Kidney (tissue), 22 donors: ENCODE measurements around the gene C9orf50. TPM values are rescaled to one million over a fixed set of nuclear protein-coding genes. Genes with fewer than 3 reads are reported as not detected.

Experiments used
- DNase-seq, 5 donors: peaks; one replicate each; pipeline ENCODE4 v3.0.0-alpha.2; 2013 to 2020
- FAIRE-seq: peaks from 2 replicates; lab custom pipeline; 2012; peaks lifted over from hg19 to GRCh38; lab: Jason Lieb, UNC
- H3K27ac ChIP-seq, 2 donors: one replicate each; pipeline ENCODE4 v1.7.0; 2013; ENCODE audit warnings: low read depth in 2 of 2, low read length in 2 of 2, inconsistent platforms in 1 of 2
- H3K27me3 ChIP-seq: one replicate; pipeline ENCODE4 v1.7.1; 2013; ENCODE audit warnings: low read length, inconsistent platforms; ENCODE audit not compliant: control insufficient read depth, insufficient read depth
- H3K36me3 ChIP-seq, 3 donors: one replicate each; pipeline versions ENCODE4 v1.7.0 to v1.7.1; 2013; ENCODE audit warnings: low read length in 3 of 3, control low read depth in 1 of 3, inconsistent platforms in 1 of 3; ENCODE audit not compliant: insufficient read depth in 3 of 3, control insufficient read depth in 2 of 3
- H3K4me1 ChIP-seq, 3 donors: one replicate each; pipeline versions ENCODE4 v1.7.0 to v1.7.1; 2013; ENCODE audit warnings: low read length in 3 of 3, inconsistent platforms in 1 of 3, low read depth in 1 of 3; ENCODE audit not compliant: control insufficient read depth in 2 of 3, insufficient read depth in 2 of 3
- H3K4me3 ChIP-seq, 3 donors: one replicate each; pipeline versions ENCODE4 v1.7.0 to v1.8.1; 2013; ENCODE audit warnings: low read length in 3 of 3, control low read depth in 1 of 3, inconsistent platforms in 1 of 3
- H3K9ac ChIP-seq, 3 donors: one replicate each; pipeline versions ENCODE4 v1.7.0 to v1.7.1; 2013; ENCODE audit warnings: low read length in 3 of 3, control low read depth in 1 of 3, inconsistent platforms in 1 of 3
- H3K9me3 ChIP-seq, 3 donors: one replicate each; pipeline versions ENCODE4 v1.7.0 to v1.7.1; 2013; ENCODE audit warnings: low read length in 3 of 3, control low read depth in 1 of 3, inconsistent platforms in 1 of 3; ENCODE audit not compliant: control insufficient read depth in 2 of 3, insufficient read depth in 1 of 3
- intact Hi-C: fragments of 100-400 bp; cut with DNase I; formaldehyde crosslinking; loops from one replicate; pipeline ENCODE4 v1.11.1; 2022
- long read RNA-seq, 10 donors: library from polyadenylated mRNA in 1 of 10; unstranded in 1 of 10; transcript quantifications; one replicate each; pipeline ENCODE4 v2.0.0 and lab custom pipeline, GENCODE V29; 2021 to 2026
- polyA plus RNA-seq: library from polyadenylated mRNA; stranded (reverse); fragments of 350-450 nt; fragmentation: Illumina TruSeq; extraction: RNeasy Lipid Tissue Mini Kit (QIAGEN cat#74804); gene quantifications from one replicate; pipeline ENCODE4 v1.2.3, GENCODE V29; 2014; ENCODE audit warnings: low read depth, low replicate concordance; ENCODE audit not compliant: insufficient read depth
- total RNA-seq: library from RNA; stranded (reverse); fragmentation: NEBNext Ultra II Directional; extraction: Animal tissue kit (Norgen Biotek cat#: 25700); gene quantifications from one replicate; pipeline ENCODE4 v1.2.1, GENCODE V29; 2021
- TF ChIP-seq, protein P1 (sequence below): IDR thresholded peaks from 3 replicates; pipeline ENCODE4 v1.5.1; 2012; ENCODE audit warnings: mild to moderate bottlenecking, moderate library complexity, borderline replicate concordance; ENCODE audit not compliant: insufficient read depth; ENCODE audit errors: extremely low read depth
- donor health status: control.
- donor health status: control.
- donor health status: control.
- donor health status: control.
- donor health status: control.
- donor health status: DM: yes; HTN: yes; CAD: no.
- donor health status: Normal renal cell carcinoma (clear cell type).

Gene C9orf50
- total RNA-seq (1.1 TPM), polyA plus RNA-seq (2.8 TPM)
- long read RNA-seq, donor 1 = 0 reads
- long read RNA-seq, donor 2 = 0 reads
- long read RNA-seq, donor 3, partial matches to known transcripts = 17 of 24 reads
- long read RNA-seq, donor 3, other reads (novel, unspliced or antisense) = 7 of 24 reads
- long read RNA-seq, donor 4, partial matches to known transcripts = 0 of 1 reads
- long read RNA-seq, donor 4, other reads (novel, unspliced or antisense) = 0 of 1 reads
- long read RNA-seq, donor 5 = 0 reads
- long read RNA-seq, donor 6 = 0 reads
- long read RNA-seq, donor 7, partial matches to known transcripts = 1 of 1 reads
- long read RNA-seq, donor 7, other reads (novel, unspliced or antisense) = 0 of 1 reads
- long read RNA-seq, donor 8 = 0 reads
- long read RNA-seq, donor 9 = 0 reads
- long read RNA-seq, donor 10, partial matches to known transcripts = 52 of 52 reads
- long read RNA-seq, donor 10, other reads (novel, unspliced or antisense) = 0 of 52 reads

- intact Hi-C loops = no loop called here
- H3K9me3 ChIP-seq = no peaks in the 10 kb centered on the region
- no peaks in the 10 kb centered on the region for H3K27me3 ChIP-seq
- peak within 1 kb of the TSS; percentile 14 to 59 (median 38) for H3K4me3 ChIP-seq
- TF ChIP-seq, protein P1, sequence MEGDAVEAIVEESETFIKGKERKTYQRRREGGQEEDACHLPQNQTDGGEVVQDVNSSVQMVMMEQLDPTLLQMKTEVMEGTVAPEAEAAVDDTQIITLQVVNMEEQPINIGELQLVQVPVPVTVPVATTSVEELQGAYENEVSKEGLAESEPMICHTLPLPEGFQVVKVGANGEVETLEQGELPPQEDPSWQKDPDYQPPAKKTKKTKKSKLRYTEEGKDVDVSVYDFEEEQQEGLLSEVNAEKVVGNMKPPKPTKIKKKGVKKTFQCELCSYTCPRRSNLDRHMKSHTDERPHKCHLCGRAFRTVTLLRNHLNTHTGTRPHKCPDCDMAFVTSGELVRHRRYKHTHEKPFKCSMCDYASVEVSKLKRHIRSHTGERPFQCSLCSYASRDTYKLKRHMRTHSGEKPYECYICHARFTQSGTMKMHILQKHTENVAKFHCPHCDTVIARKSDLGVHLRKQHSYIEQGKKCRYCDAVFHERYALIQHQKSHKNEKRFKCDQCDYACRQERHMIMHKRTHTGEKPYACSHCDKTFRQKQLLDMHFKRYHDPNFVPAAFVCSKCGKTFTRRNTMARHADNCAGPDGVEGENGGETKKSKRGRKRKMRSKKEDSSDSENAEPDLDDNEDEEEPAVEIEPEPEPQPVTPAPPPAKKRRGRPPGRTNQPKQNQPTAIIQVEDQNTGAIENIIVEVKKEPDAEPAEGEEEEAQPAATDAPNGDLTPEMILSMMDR = no peak
- no peaks in the 10 kb centered on the region for H3K36me3 ChIP-seq
- H3K9ac ChIP-seq = peak within 1 kb of the TSS in 2 of 3 donors; percentile 24 to 58
- DNase-seq = no peak
- FAIRE-seq = no peak
- no peak within 1 kb of the TSS for H3K27ac ChIP-seq
- H3K4me1 ChIP-seq = peaks cover 0 to 5% (median 4%) of the 10 kb centered on the region in 3 donors
Observed at GRCh38 chr9:129620669-129621295, at the start of gene C9orf50. TSS of gene C9orf50 (minus strand) at chr9:129621101. CDS start at chr9:129620574, 527 bp downstream.

DNA sequence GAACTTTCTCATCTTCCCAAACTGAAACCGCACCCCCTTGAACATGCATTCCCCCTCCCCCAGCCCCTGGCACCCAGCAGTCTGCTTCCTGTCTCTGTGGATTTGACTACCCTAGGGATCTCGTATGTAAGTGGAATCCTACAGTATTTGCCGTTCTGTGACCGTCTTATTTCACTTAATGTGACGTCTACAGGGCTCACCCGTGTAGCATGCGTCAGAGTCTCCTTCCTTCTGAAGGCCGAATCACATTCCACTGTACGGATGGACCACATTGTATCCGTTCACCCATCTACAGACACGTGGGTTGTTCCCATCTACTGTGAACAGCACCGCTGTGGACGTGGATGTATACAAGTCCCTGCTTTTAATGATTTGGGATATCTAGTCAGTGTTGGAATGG lies 49.0 kb upstream of the C9orf50 start:
- H3K4me1 ChIP-seq = no peaks in the 10 kb centered on the region
- no peak overlapping the region for H3K4me3 ChIP-seq
- no peaks in the 10 kb centered on the region for H3K36me3 ChIP-seq
- TF ChIP-seq, protein P1 = no peak
- H3K9me3 ChIP-seq = no peaks in the 10 kb centered on the region
- no peak overlapping the region for H3K27ac ChIP-seq
- FAIRE-seq = no peak
- no peak overlapping the region for H3K9ac ChIP-seq
- intact Hi-C loops = no loop called here
- DNase-seq = no peak
- H3K27me3 ChIP-seq = no peaks in the 10 kb centered on the region

DNA sequence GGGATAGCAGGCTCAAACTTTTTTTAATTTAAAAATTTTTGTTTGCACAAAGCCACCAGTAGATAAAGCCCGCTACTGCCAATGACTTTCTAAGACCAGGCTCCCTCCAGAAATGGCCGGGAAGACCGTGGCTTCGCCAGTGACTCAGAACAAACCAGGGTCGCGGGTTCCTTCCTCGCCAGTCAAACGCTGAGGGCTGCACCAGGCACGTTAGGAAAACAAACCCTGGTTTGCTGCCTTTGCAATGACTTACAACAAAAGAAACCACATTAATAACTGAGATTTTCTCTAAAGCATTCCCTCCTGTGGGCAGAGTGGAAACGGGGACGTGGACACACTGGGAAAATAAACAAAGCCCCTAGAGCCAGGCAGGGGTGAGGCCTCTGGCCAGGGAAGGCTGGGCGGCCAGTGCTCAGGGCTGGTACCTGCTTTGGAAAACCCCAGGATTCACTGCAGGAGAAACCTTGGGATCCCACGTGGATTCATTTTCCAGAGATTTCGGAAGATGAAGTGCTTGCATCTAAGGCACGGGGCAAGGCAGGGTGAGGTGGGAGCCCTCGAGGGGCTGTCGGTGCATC lies 48.3 kb upstream of the C9orf50 start:
- Histone ChIP-seq H3K4me3 (no peak overlapping the region), H3K27ac (no peak overlapping the region), H3K27me3 (no peaks in the 10 kb centered on the region), H3K9ac (no peak overlapping the region), H3K36me3 (no peaks in the 10 kb centered on the region), H3K9me3 (no peaks in the 10 kb centered on the region), H3K4me1 (no peaks in the 10 kb centered on the region)
- intact Hi-C loops = no loop called here
- DNase-seq (no peak), FAIRE-seq (no peak)
- TF ChIP-seq, protein P1 = no peak
